CD4-positive, alpha-beta memory T cell (primary cell): ENCODE results near the gene ABCA3. TPM values are rescaled to one million over a fixed set of nuclear protein-coding genes. Genes with fewer than 3 reads are reported as not detected.

Experiments
- CTCF ChIA-PET: fragments of 350-600 bp; sonication (Branson Sonifier 250); formaldehyde crosslinking; loops from one replicate; lab custom pipeline; 2021; ENCODE audit warnings: inconsistent platforms; ENCODE audit not compliant: partially characterized antibody; lab: Charles Lee
- POLR2A ChIA-PET: fragments of 350-600 bp; sonication (Branson Sonifier 250); formaldehyde crosslinking; loops from one replicate; lab custom pipeline; 2021; ENCODE audit not compliant: partially characterized antibody; lab: Charles Lee
- DNase-seq, 5 donors: peaks; one replicate each; pipeline versions ENCODE4 v3.0.0 to v3.0.0-alpha.2; 2020 to 2022; ENCODE audit warnings: mixed read lengths in 1 of 5
- H3K27ac ChIP-seq: one replicate; pipeline ENCODE4 v1.7.0; 2013; ENCODE audit warnings: low read depth, low read length
- H3K27me3 ChIP-seq: 2 replicates; pipeline ENCODE4 v1.7.0; 2013; ENCODE audit warnings: mild to moderate bottlenecking, low read length, moderate library complexity; ENCODE audit not compliant: insufficient read depth
- H3K36me3 ChIP-seq: 2 replicates; pipeline ENCODE4 v1.7.0; 2013; ENCODE audit warnings: mild to moderate bottlenecking, low read length, moderate library complexity; ENCODE audit not compliant: insufficient read depth
- H3K4me1 ChIP-seq: 2 replicates; pipeline ENCODE4 v1.7.0; 2013; ENCODE audit warnings: mild to moderate bottlenecking, low read length, moderate library complexity; ENCODE audit not compliant: insufficient read depth
- H3K4me3 ChIP-seq, 2 donors: one replicate each; pipeline ENCODE4 v1.7.0; 2013; ENCODE audit warnings: low read length in 2 of 2, mild to moderate bottlenecking in 1 of 2
- H3K9me3 ChIP-seq, 2 donors: one replicate each; pipeline ENCODE4 v1.7.0; 2013; ENCODE audit warnings: low read length in 2 of 2, control low read depth in 1 of 2; ENCODE audit not compliant: control insufficient read depth in 1 of 2
- H3K27ac Mint-ChIP-seq, 7 donors: one replicate each; pipeline ENCODE4 v1.8.0; 2020 to 2021; ENCODE audit warnings: mixed read lengths in 7 of 7, mild to moderate bottlenecking in 6 of 7, inconsistent platforms in 3 of 7, moderate library complexity in 3 of 7
- H3K27me3 Mint-ChIP-seq, 2 donors: one replicate each; pipeline ENCODE4 v1.8.0; 2020 to 2021; ENCODE audit warnings: mixed read lengths in 2 of 2
- H3K36me3 Mint-ChIP-seq, 2 donors: one replicate each; pipeline ENCODE4 v1.8.0; 2020 to 2021; ENCODE audit warnings: mixed read lengths in 2 of 2, inconsistent platforms in 1 of 2, mild to moderate bottlenecking in 1 of 2
- H3K4me1 Mint-ChIP-seq, 4 donors: one replicate each; pipeline ENCODE4 v1.8.0; 2020 to 2021; ENCODE audit warnings: mixed read lengths in 4 of 4, mild to moderate bottlenecking in 1 of 4
- H3K4me3 Mint-ChIP-seq, 8 donors: one replicate each; pipeline ENCODE4 v1.8.0; 2020 to 2021; ENCODE audit warnings: mixed read lengths in 8 of 8, mild to moderate bottlenecking in 7 of 8, moderate library complexity in 6 of 8, inconsistent platforms in 3 of 8
- H3K9me3 Mint-ChIP-seq, 8 donors: one replicate each; pipeline ENCODE4 v1.8.0; 2020 to 2021; ENCODE audit warnings: mixed read lengths in 8 of 8, mild to moderate bottlenecking in 5 of 8, inconsistent platforms in 3 of 8, moderate library complexity in 1 of 8
- intact Hi-C: fragments of 100-400 bp; cut with micrococcal nuclease; formaldehyde crosslinking; loops from one replicate; pipeline ENCODE4 v1.15.1; 2023
- polyA plus RNA-seq, 2 donors: library from polyadenylated mRNA; unstranded; fragments of 300-500 nt; fragmentation: Illumina TruSeq; gene quantifications; one replicate each; pipeline ENCODE4 v1.2.3, GENCODE V29; 2021
- total RNA-seq, 2 experiments: library from RNA; stranded (reverse); gene quantifications; one replicate each; pipeline ENCODE4 v1.2.3, GENCODE V29; 2021

ABCA3 gene
- total and polyA plus RNA-seq, 4 experiments from 2014 or later: 1.7 to 12.7 (median 6.5) TPM

DNA sequence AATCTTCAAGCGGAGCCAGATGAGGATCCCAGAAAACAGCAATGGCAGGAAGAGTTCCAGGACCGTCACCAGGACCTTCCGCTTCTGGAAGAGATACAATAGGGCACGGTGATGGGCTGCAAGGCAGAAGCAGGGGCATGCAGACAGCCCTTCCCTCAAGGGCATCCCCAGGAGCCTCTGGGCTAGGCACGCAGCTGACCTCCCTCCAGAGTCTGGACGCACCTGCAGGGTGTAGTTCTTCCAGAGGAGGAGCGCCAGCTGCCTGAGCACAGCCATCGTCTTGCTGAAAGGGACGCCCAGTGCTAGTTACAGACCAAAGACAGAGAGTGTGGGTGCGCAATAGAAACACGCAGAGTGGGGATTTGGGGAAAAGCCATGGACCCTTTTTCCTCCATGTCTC is 14.3 kb downstream of the ABCA3 start:
- no peaks in the 10 kb centered on the region for H3K27me3 Mint-ChIP-seq
- H3K36me3 ChIP-seq: no peaks in the 10 kb centered on the region

DNA sequence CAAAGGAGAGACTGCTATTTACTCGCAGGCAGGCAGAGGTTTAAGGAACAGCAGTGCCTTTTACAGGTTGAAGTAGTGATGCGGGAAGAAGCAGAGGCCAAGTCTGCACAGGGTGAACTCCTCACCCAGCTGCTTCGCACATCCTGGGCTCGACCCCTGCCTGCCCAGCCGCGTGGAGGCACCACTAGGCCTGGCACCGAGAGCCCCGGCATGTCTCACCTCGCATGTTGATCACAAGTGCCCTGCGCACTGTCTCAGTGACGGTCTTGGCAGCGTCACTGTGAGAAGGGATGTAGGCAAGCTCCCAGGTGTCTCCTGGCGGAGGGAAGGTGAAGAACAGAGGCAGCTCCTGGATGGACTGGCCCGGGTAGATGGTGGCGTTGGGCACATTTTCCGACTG is 14.7 kb downstream of the ABCA3 start:
- H3K27ac Mint-ChIP-seq: no peak overlapping the region
- intact Hi-C loops: no loop called here
- CTCF ChIA-PET: no interaction called here

More for the DNA sequence above, 14.3 kb downstream of the ABCA3 start:
- peaks cover 8 to 9% of the 10 kb centered on the region in 2 donors for H3K36me3 Mint-ChIP-seq
- no peak overlapping the region for H3K27ac Mint-ChIP-seq
- ChIA-PET POLR2A (no interaction called here), CTCF (no interaction called here)
- Histone ChIP-seq H3K4me3 (no peak overlapping the region), H3K9me3 (no peaks in the 10 kb centered on the region), H3K27me3 (no peaks in the 10 kb centered on the region), H3K27ac (no peak overlapping the region), H3K4me1 (no peaks in the 10 kb centered on the region)
- DNase-seq: no peak
- no peak overlapping the region for H3K4me3 Mint-ChIP-seq
- no peaks in the 10 kb centered on the region for H3K4me1 Mint-ChIP-seq
- intact Hi-C loops: no loop called here
- no peaks in the 10 kb centered on the region for H3K9me3 Mint-ChIP-seq

DNA sequence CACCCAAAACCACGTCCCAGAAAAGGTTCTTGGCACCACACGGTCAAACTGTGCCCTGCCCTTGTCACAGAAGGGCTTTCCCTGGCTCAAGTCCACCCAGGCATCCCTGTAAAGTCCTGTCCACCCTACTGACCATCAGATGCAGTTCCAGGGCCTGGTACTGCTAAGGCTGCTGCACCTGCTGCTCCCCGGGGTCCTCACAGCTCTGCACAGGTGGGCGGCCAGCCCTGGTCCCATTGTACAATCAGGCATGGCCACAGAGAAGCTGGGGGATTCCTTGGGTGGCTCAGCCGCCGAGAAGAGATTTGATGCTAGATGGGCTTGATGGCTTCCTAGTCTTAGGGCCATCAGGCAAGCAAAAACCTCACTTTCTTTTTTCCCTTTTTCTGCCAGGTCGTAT is 15.3 kb downstream of the ABCA3 start:
- no peaks in the 10 kb centered on the region for H3K27me3 Mint-ChIP-seq
- no peaks in the 10 kb centered on the region for H3K9me3 Mint-ChIP-seq
- no peak overlapping the region for H3K27ac ChIP-seq
- no peak overlapping the region for H3K4me3 Mint-ChIP-seq
- no peak overlapping the region for H3K4me3 ChIP-seq
- ChIA-PET CTCF (no interaction called here), POLR2A (interaction anchor here (0.6 kb wide), 1 partner anchor 23 kb away, joined by 3 read pairs; no protein-coding TSS in a partner anchor)
- no peaks in the 10 kb centered on the region for H3K36me3 ChIP-seq
- H3K27me3 ChIP-seq: no peaks in the 10 kb centered on the region
- H3K4me1 Mint-ChIP-seq: no peaks in the 10 kb centered on the region
- DNase-seq: no peak
- H3K9me3 ChIP-seq: no peaks in the 10 kb centered on the region
- no peak overlapping the region for H3K27ac Mint-ChIP-seq
- H3K36me3 Mint-ChIP-seq: peaks cover 8 to 9% of the 10 kb centered on the region in 2 donors
- intact Hi-C loops: no loop called here
- H3K4me1 ChIP-seq: no peaks in the 10 kb centered on the region

More for the DNA sequence above, 14.7 kb downstream of the ABCA3 start:
- H3K4me1 Mint-ChIP-seq: no peaks in the 10 kb centered on the region
- H3K9me3 Mint-ChIP-seq: no peaks in the 10 kb centered on the region
- H3K27me3 Mint-ChIP-seq: no peaks in the 10 kb centered on the region
- no peak for DNase-seq
- H3K4me3 Mint-ChIP-seq: no peak overlapping the region
- Histone ChIP-seq H3K36me3 (no peaks in the 10 kb centered on the region), H3K4me3 (no peak overlapping the region), H3K9me3 (no peaks in the 10 kb centered on the region), H3K4me1 (no peaks in the 10 kb centered on the region), H3K27me3 (no peaks in the 10 kb centered on the region), H3K27ac (no peak overlapping the region)
- POLR2A ChIA-PET: interaction anchor here (0.6 kb wide), 1 partner anchor 22 kb away, joined by 3 read pairs; no protein-coding TSS in a partner anchor
- peaks cover 8 to 9% of the 10 kb centered on the region in 2 donors for H3K36me3 Mint-ChIP-seq

DNA sequence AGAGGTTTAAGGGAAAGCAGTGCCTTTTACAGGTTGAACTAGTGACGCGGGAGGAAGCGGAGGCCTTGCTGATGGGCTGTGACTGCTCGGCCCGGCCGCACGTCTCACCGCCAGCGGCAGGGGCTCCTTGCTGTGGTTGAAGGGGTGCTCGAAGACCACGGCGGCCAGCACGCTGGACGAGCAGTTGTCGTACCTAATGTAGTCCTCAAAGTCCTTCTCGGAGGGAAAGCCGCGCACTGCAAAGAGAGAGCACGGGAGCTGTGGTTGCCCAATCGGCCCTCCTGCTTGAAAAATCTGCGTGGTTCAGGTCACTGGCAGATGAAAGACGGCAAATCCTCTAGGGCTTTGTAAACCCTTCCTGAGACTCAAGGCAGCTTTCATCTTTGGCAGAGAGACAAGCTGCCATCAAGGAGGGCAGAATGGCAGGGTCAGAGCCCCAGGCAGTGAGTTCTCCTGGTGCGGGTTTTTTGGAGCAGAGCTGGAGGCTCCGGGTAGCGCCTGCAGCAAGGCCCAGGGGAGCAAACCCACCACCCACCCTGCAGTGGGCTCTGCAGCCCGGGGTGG is 16.1 kb downstream of the ABCA3 start:
- Mint-ChIP-seq H3K27ac (no peak overlapping the region), H3K36me3 (peaks cover 8 to 11% of the 10 kb centered on the region in 2 donors), H3K27me3 (no peaks in the 10 kb centered on the region), H3K4me3 (no peak overlapping the region), H3K9me3 (no peaks in the 10 kb centered on the region), H3K4me1 (no peaks in the 10 kb centered on the region)
- no peaks in the 10 kb centered on the region for H3K4me1 ChIP-seq
- no peak overlapping the region for H3K27ac ChIP-seq
- H3K4me3 ChIP-seq: no peak overlapping the region
- ChIA-PET POLR2A (no interaction called here), CTCF (no interaction called here)
- no peaks in the 10 kb centered on the region for H3K36me3 ChIP-seq
- no peak for DNase-seq
- H3K9me3 ChIP-seq: no peaks in the 10 kb centered on the region
- H3K27me3 ChIP-seq: no peaks in the 10 kb centered on the region
- intact Hi-C loops: no loop called here

DNA sequence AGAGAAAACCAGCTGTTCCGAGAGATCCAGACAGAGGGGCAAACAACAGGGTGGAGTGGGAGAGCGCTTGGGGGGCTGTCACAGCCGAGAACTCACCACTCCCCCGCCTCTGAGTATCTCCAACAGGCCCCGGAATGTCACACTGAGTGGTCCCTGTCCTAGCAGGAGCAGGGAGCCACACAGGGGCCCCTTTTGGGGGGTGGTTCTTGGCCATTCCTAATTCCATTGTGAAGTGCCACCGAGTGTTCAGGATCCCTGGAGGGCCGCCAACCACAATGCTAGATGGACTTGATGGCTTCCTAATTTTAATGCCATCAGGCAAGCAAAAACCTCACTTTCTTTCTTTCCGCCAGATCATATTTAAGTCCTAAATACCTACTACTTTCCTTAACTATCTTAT is 16.8 kb downstream of the ABCA3 start:
- Mint-ChIP-seq H3K27me3 (no peaks in the 10 kb centered on the region), H3K4me3 (no peak overlapping the region), H3K27ac (no peak overlapping the region), H3K4me1 (no peaks in the 10 kb centered on the region), H3K9me3 (no peaks in the 10 kb centered on the region), H3K36me3 (peaks cover 8 to 14% of the 10 kb centered on the region in 2 donors)
- Histone ChIP-seq H3K27ac (no peak overlapping the region), H3K4me1 (no peaks in the 10 kb centered on the region), H3K27me3 (no peaks in the 10 kb centered on the region), H3K9me3 (no peaks in the 10 kb centered on the region), H3K4me3 (no peak overlapping the region), H3K36me3 (no peaks in the 10 kb centered on the region)
- no peak for DNase-seq
- POLR2A ChIA-PET: no interaction called here
- CTCF ChIA-PET: no interaction called here
- intact Hi-C loops: no loop called here

DNA sequence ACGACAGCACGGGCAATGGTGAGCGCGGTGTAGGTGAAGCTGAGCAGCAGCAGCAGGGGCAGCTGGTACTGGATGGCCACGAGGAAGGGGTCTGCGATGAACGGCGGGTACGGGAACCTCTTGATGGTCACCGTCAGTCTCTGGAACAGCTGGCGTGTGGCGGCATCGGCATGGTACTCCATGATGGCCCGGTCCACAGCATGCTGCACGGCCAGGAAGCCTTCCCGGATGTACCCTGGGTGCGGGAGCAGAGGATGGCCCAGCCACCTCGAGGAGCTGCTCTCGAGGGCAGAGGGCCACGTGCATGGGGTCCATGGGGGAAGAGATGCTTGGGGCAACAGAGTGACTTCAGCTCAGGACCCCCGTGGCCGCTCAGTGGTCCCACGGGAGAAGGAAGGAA is 20.9 kb downstream of the ABCA3 start:
- Histone ChIP-seq H3K27me3 (no peaks in the 10 kb centered on the region), H3K9me3 (no peaks in the 10 kb centered on the region), H3K36me3 (no peaks in the 10 kb centered on the region), H3K4me1 (no peaks in the 10 kb centered on the region), H3K4me3 (no peak overlapping the region), H3K27ac (no peak overlapping the region)
- Mint-ChIP-seq H3K27ac (no peak overlapping the region), H3K4me1 (no peaks in the 10 kb centered on the region), H3K9me3 (no peaks in the 10 kb centered on the region), H3K36me3 (peaks cover 13 to 19% of the 10 kb centered on the region in 2 donors), H3K27me3 (no peaks in the 10 kb centered on the region), H3K4me3 (no peak overlapping the region)
- ChIA-PET CTCF (no interaction called here), POLR2A (interaction anchor here (0.7 kb wide), 1 partner anchor 81 kb away, joined by 3 read pairs; no protein-coding TSS in a partner anchor)
- no peak for DNase-seq
- intact Hi-C loops: no loop called here

DNA sequence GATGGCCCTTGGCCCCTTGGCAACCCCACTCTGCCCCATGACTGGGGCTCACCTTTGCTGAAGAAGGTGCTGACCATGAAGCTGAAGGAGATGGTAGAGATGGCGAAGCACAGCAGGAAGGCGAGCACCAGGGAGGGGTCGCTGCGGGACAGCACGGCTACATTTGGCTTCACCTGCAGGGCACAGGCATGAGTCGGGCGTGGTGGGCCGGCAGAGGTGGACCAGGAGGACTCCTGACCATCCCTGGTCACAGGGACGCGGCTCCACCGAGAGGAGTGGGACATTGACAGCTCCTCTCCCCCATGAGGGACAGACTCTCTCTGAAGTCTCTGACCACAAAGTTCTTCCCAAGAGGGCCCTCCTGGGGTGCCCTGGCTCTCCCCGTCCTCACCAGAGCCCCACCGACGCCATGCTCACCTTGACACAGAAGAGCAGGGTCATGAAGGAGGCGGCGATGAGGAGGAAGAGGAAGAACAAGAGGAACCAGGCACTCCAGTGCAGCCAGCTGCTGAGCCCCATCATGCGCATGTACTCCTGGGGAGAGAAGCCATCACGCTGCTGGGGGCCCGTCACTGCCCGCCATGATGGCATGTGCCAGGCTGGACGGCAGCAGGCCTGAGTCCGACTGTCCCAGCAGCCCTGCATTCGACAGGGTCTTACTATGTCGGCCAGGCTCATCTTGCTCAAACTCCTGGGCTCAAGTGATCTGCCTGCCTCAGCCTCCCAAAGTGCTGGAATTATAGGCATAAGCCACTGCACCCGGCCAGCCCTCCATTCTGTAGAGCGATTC is 23.1 kb downstream of the ABCA3 start:
- Mint-ChIP-seq H3K9me3 (no peaks in the 10 kb centered on the region), H3K4me1 (no peaks in the 10 kb centered on the region), H3K27ac (no peak overlapping the region), H3K36me3 (peaks cover 11 to 13% of the 10 kb centered on the region in 2 donors), H3K27me3 (no peaks in the 10 kb centered on the region), H3K4me3 (no peak overlapping the region)
- no peaks in the 10 kb centered on the region for H3K9me3 ChIP-seq
- no peak overlapping the region for H3K4me3 ChIP-seq
- intact Hi-C loops: no loop called here
- no peak for DNase-seq
- no peaks in the 10 kb centered on the region for H3K27me3 ChIP-seq
- CTCF ChIA-PET: no interaction called here
- no peaks in the 10 kb centered on the region for H3K4me1 ChIP-seq
- H3K27ac ChIP-seq: no peak overlapping the region
- POLR2A ChIA-PET: no interaction called here
- no peaks in the 10 kb centered on the region for H3K36me3 ChIP-seq
